Liver (tissue), 9 donors: ENCODE measurements around the gene CD27. TPM values are rescaled to one million over a fixed set of nuclear protein-coding genes. Genes with fewer than 3 reads are reported as not detected.

Source experiments
- DNase-seq: peaks from one replicate; pipeline ENCODE4 v3.0.0-alpha.2; 2017; ENCODE audit warnings: low spot score
- H3K27ac ChIP-seq, 2 donors: one replicate each; pipeline ENCODE4 v1.7.0; 2013; ENCODE audit warnings: inconsistent platforms in 2 of 2, low read length in 2 of 2, control low read depth in 1 of 2, low read depth in 1 of 2, mild to moderate bottlenecking in 1 of 2
- H3K27me3 ChIP-seq, 4 donors: one replicate each; pipeline versions ENCODE4 v1.6.1 to v1.7.0; 2013; ENCODE audit warnings: low read length in 3 of 4, inconsistent platforms in 1 of 4, mild to moderate bottlenecking in 1 of 4, moderate library complexity in 1 of 4; ENCODE audit not compliant: control insufficient read depth in 4 of 4, insufficient read depth in 4 of 4
- H3K36me3 ChIP-seq, 4 donors: one replicate each; pipeline versions ENCODE4 v1.6.1 to v1.7.0; 2013; ENCODE audit warnings: low read length in 3 of 4, mild to moderate bottlenecking in 3 of 4, low read depth in 1 of 4, moderate library complexity in 1 of 4; ENCODE audit not compliant: control insufficient read depth in 4 of 4, insufficient read depth in 3 of 4
- H3K4me1 ChIP-seq, 4 donors: one replicate each; pipeline versions ENCODE4 v1.6.1 to v1.7.0; 2013; ENCODE audit warnings: low read length in 3 of 4, mild to moderate bottlenecking in 3 of 4, moderate library complexity in 1 of 4; ENCODE audit not compliant: control insufficient read depth in 4 of 4, insufficient read depth in 4 of 4
- H3K4me3 ChIP-seq, 3 donors: one replicate each; pipeline versions ENCODE4 v1.6.1 to v1.7.0; 2013; ENCODE audit warnings: low read length in 3 of 3, control low read depth in 1 of 3, low read depth in 1 of 3, mild to moderate bottlenecking in 1 of 3
- H3K9ac ChIP-seq, 2 donors: one replicate each; pipeline ENCODE4 v1.7.0; 2013; ENCODE audit warnings: low read length in 2 of 2, mild to moderate bottlenecking in 2 of 2, moderate library complexity in 2 of 2, control low read depth in 1 of 2, low read depth in 1 of 2
- H3K9me3 ChIP-seq, 4 donors: one replicate each; pipeline versions ENCODE4 v1.6.1 to v1.7.0; 2013; ENCODE audit warnings: low read length in 3 of 4; ENCODE audit not compliant: control insufficient read depth in 4 of 4
- ATF3 ChIP-seq: IDR thresholded peaks from 2 replicates; pipeline ENCODE4 v1.6.1; 2016; ENCODE audit warnings: antibody characterized with exemption
- CTCF ChIP-seq: fragments of 150-350 bp; IDR thresholded peaks from 2 replicates; pipeline ENCODE4 v1.5.1; 2017; ENCODE audit warnings: improper control_type of control experiment, low read depth, low read length; ENCODE audit not compliant: missing input control
- EGR1 ChIP-seq, 2 donors: IDR thresholded peaks; 2 replicates each; pipeline ENCODE4 v1.6.1; 2016 to 2018; ENCODE audit warnings: antibody characterized with exemption in 2 of 2, low read depth in 2 of 2
- FOXA1 ChIP-seq: IDR thresholded peaks from 2 replicates; pipeline ENCODE4 v1.6.1; 2016; ENCODE audit warnings: antibody characterized with exemption
- FOXA2 ChIP-seq: IDR thresholded peaks from 2 replicates; pipeline ENCODE4 v1.6.1; 2016; ENCODE audit warnings: antibody characterized with exemption
- GABPA ChIP-seq, 2 donors: IDR thresholded peaks in 1 of 2; conservative IDR thresholded peaks in 1 of 2; 2 replicates each; pipeline ENCODE4 v1.6.1; 2016; ENCODE audit warnings: antibody characterized with exemption in 2 of 2, mild to moderate bottlenecking in 1 of 2, moderate library complexity in 1 of 2
- HNF4A ChIP-seq, 2 donors: conservative IDR thresholded peaks; 2 replicates each; pipeline ENCODE4 v1.6.1; 2016; ENCODE audit warnings: antibody characterized with exemption in 2 of 2, mild to moderate bottlenecking in 2 of 2
- HNF4G ChIP-seq: IDR thresholded peaks from 2 replicates; pipeline ENCODE4 v1.6.1; 2016; ENCODE audit warnings: antibody characterized with exemption
- JUND ChIP-seq, 2 donors: IDR thresholded peaks; 2 replicates each; pipeline ENCODE4 v1.6.1; 2016; ENCODE audit warnings: antibody characterized with exemption in 2 of 2
- MAX ChIP-seq: IDR thresholded peaks from 2 replicates; pipeline ENCODE4 v1.6.1; 2016; ENCODE audit warnings: antibody characterized with exemption
- NR2F2 ChIP-seq: IDR thresholded peaks from 2 replicates; pipeline ENCODE4 v1.6.1; 2016; ENCODE audit warnings: antibody characterized with exemption
- RAD21 ChIP-seq, 2 donors: IDR thresholded peaks; 2 replicates each; pipeline ENCODE4 v1.6.1; 2016; ENCODE audit warnings: antibody characterized with exemption in 2 of 2, mild to moderate bottlenecking in 2 of 2
- REST ChIP-seq: IDR thresholded peaks from 2 replicates; pipeline ENCODE4 v1.6.1; 2016; ENCODE audit warnings: antibody characterized with exemption, mild to moderate bottlenecking
- RXRA ChIP-seq, 2 donors: IDR thresholded peaks; 2 replicates each; pipeline ENCODE4 v1.6.1; 2017 to 2018; ENCODE audit warnings: antibody characterized with exemption in 2 of 2, mild to moderate bottlenecking in 1 of 2
- SP1 ChIP-seq: IDR thresholded peaks from 2 replicates; pipeline ENCODE4 v1.6.1; 2018; ENCODE audit warnings: antibody characterized with exemption, mild to moderate bottlenecking
- TAF1 ChIP-seq: conservative IDR thresholded peaks from 2 replicates; pipeline ENCODE4 v1.6.1; 2016; ENCODE audit warnings: antibody characterized with exemption, mild to moderate bottlenecking
- YY1 ChIP-seq: IDR thresholded peaks from 2 replicates; pipeline ENCODE4 v1.6.1; 2016; ENCODE audit warnings: antibody characterized with exemption, mild to moderate bottlenecking
- ZBTB33 ChIP-seq: IDR thresholded peaks from 2 replicates; pipeline ENCODE4 v1.6.1; 2016; ENCODE audit warnings: antibody characterized with exemption
- WGBS: extraction: QIAGEN DNeasy Blood & Tissue Kit; methylation state at CpG from one replicate; pipeline ENCODE4 v1.1.7; 2013; 5-methylcytosine and 5-hydroxymethylcytosine counted together
- polyA plus RNA-seq, 2 donors: library from polyadenylated mRNA; stranded (reverse) in 1 of 2; unstranded in 1 of 2; fragments of 200-250 nt in 1 of 2; fragments of >200 nt in 1 of 2; fragmentation: Nextera tagmentation in 1 of 2; extraction: Ambion mirVana in 1 of 2; gene quantifications; one replicate each; pipeline versions ENCODE4 v1.2.1 to v1.2.3, GENCODE V29; 2013 to 2015
- total RNA-seq, 2 donors: library from RNA; depleted of rRNA; stranded (reverse); fragments of >200 nt; gene quantifications; one replicate each; pipeline ENCODE4 v1.2.3, GENCODE V29; 2014
- donor health status: healthy.
- donor health status: healthy.
- donor health status: healthy.
- donor health status: healthy.
- donor health status: healthy.

Gene CD27
- total and polyA plus RNA-seq, 4 donors: 0.28 to 2.5 (median 0.62) TPM

DNA sequence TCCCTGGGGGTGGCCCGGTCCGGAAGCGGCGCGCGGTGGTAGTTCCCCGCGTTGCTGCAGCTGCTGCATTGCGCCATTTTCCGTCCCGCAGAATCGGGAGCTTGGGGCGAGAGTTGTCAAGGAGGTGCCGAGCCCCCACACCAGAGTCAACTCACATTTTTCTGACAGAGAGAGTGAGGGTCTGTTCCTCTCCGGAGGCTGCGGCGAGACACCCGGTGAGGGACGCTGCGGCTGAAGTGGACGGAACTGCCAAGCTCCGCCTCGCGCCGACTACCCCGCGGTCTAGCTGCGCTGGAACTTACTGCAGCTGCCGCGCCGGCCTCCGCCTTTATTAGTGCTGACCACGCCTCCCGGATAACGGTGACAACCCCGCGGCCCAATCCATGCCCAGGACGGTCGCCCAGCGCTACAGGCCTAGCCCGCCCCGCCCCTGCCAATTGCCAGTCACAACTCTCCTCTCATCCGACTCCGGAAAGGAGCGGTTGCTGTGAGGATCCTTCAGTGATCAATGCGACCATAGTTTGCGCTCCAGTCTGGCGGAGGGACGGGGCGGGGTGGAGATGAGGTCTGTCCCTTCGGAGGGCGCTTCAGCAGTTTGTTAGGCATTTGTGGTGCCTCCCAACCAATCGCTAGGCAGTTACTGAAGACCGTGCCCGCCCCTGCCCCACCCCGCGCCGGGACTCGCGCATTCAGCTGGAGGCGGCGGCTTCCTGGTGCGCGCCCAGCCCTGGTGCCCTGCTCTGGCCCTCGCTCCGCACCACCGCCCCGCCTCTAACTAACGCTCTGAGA lies 25.8 kb downstream of the CD27 start, which contains the start of gene VAMP1:
Gene VAMP1 (minus strand): TSS at position 303 of the 789 bp plus-strand sequence. CDS start 146 bp downstream, at position 157.
- under 1% methylated on average over 69 of the region's 69 CpGs for WGBS
- Histone ChIP-seq H3K9me3 (no peaks in the 10 kb centered on the region), H3K4me1 (peaks cover 10 to 32% (median 20%) of the 10 kb centered on the region in 4 donors), H3K9ac (peak within 1 kb of the TSS; percentile 30 to 82), H3K27ac (peak within 1 kb of the TSS; percentile 86 to 90), H3K36me3 (peaks cover 0 to 2% (median 0%) of the 10 kb centered on the region in 4 donors), H3K27me3 (no peaks in the 10 kb centered on the region), H3K4me3 (peak within 1 kb of the TSS; percentile 77 to 90 (median 78))
- peak; percentile 49 to 64 for TF ChIP-seq RXRA (IDR thresholded peaks at IDR 0.05)
- TF ChIP-seq YY1: peak; percentile 90
- peak in 1 of 2 donors; percentile 79 for TF ChIP-seq GABPA (IDR thresholded peaks at IDR 0.05 in 1 of 2, conservative IDR thresholded peaks at IDR 0.05 in 1 of 2)
- TF ChIP-seq HNF4G: no peak
- TF ChIP-seq MAX: peak; percentile 48
- peak; percentile 56 for TF ChIP-seq ATF3
- no peak for TF ChIP-seq RAD21 (IDR thresholded peaks at IDR 0.05)
- TF ChIP-seq CTCF: peak; percentile 21
- TF ChIP-seq FOXA2: peak; percentile 21
- peak; percentile 33 to 41 for TF ChIP-seq HNF4A (conservative IDR thresholded peaks at IDR 0.05)
- TF ChIP-seq FOXA1: peak; percentile 55
- TF ChIP-seq REST: peak; percentile 94
- no peak for TF ChIP-seq NR2F2
- TF ChIP-seq SP1: peak; percentile 96
- peak in 1 of 2 donors; percentile 45 for TF ChIP-seq EGR1 (IDR thresholded peaks at IDR 0.05; ENCODE audit: low read depth in 2 of 2)
- TF ChIP-seq JUND (IDR thresholded peaks at IDR 0.05): peak in 1 of 2 donors; percentile 13
- TF ChIP-seq ZBTB33: no peak
- peak; percentile 95 for TF ChIP-seq TAF1
- peak; percentile 97 for DNase-seq
